GM20431 (cell line): ENCODE results near the gene C3AR1.

Experiments used
- in situ Hi-C: fragments of 300-500 bp; cut with MseI, MboI; formaldehyde crosslinking; loops from one replicate; pipeline ENCODE4 v1.15.0; 2020; ENCODE audit warnings: low sequenced_read_pairs; ENCODE audit not compliant: unreplicated experiment

The C3AR1 gene

GRCh38 chr12:8064131-8064530, 2.0 kb downstream of the C3AR1 start:
- in situ Hi-C loops = no loop called here

DNA sequence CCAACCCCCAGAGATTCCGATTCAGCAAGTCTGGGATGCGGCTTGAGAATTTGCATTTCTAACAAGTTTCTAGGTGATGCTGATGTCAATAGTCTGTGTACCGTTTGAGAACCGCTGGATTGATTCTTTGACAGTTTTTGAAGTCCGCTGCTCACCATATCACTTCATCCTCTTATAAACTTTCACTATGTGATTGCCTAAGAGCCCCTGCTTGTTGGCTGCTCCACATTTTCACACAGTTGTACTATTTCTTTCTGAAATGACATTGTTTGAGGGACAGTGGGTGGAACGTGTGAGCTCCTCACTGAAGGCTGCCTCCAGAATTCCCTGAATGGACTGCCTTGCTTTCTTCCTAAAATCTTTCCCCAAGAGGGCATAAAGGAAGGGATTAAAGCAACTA, 7.7 kb downstream of the C3AR1 start:
- in situ Hi-C loops = no loop called here

GRCh38 chr12:8057839-8058238, 8.3 kb downstream of the C3AR1 start:
- in situ Hi-C loops = no loop called here

DNA sequence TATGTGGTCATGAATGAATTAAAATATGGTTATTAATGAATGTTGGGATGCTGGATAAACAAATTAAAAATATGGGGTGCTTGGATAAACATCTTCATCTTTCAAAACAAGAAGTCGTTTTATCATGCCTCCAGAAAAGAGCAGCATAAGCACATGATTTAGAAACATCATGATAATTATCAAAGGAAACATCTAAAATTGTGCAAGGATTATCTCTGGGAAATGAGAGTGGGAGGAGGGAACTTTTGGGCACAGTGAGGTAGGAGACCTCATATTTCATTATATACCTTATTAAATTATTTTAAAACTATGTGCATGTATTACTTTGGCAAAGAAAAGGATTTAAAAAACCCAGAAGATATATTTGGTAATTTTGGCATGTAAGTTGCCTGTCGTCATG, 8.9 kb downstream of the C3AR1 start:
- in situ Hi-C loops = no loop called here

GRCh38 chr12:8054816-8055215, 11.3 kb downstream of the C3AR1 start:
- in situ Hi-C loops = no loop called here

GRCh38 chr12:8052679-8053078, 13.5 kb downstream of the C3AR1 start:
- in situ Hi-C loops = no loop called here

DNA sequence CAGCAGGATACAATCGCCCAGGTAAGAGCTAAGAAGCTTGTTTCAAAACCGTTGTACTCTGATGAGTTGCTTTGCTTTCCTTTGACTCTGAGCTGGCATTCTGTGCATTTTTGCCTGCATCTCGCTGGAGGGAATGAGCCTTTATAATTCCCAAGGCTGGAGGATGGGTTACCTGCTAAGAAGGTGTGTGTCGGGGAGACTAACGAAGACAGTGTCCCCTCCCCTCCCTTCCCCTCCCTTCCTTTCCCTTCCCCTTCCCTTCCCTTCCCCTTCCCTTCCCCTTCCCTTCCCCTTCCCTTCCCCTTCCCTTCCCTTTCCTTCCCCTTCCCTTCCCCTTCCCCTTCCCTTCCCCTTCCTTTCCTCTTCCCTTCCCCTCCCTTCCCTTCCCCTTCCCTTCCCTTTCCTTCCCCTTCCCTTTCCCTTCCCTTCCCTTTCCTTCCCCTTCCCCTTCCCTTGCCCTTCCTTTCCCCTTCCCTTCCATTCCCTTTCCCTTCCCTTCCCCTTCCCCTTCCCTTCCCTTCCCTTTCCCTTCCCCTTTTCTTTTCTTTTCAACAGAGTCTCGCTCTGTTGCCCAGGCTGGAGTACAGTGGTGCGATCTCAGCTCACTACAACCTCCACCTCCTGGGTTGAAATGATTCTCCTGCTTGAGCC, 15.4 kb downstream of the C3AR1 start:
- in situ Hi-C loops = no loop called here

GRCh38 chr12:8048906-8049305, 17.3 kb downstream of the C3AR1 start:
- in situ Hi-C loops = no loop called here

- in situ Hi-C loops = no loop called here
These were observed 18.3 kb downstream of the C3AR1 start for GRCh38 chr12:8047842-8048241.

- in situ Hi-C loops = no loop called here
These were observed 19.9 kb downstream of the C3AR1 start for GRCh38 chr12:8045952-8046944.

DNA sequence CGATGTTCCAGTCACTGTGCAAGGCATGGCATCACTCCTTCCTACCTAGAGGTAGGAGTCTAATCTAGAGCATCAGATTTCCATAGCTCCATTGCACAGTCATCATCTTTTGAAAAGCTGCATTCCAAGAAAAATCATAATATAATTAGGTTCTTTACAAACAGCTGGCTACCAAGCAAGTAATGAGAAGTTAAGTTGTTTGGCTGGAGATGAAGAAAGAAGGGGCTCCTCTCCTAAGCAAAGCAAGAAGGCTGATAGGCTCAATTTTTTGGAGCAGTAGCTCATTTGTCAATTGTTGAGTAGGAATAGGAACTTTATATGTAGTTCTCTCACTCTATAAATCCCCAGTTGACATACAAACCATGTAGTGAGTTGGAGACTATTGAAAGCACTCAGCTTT, 25.4 kb downstream of the C3AR1 start:
- in situ Hi-C loops = no loop called here

- in situ Hi-C loops = no loop called here
These were observed 27.5 kb downstream of the C3AR1 start for GRCh38 chr12:8038659-8039114.

DNA sequence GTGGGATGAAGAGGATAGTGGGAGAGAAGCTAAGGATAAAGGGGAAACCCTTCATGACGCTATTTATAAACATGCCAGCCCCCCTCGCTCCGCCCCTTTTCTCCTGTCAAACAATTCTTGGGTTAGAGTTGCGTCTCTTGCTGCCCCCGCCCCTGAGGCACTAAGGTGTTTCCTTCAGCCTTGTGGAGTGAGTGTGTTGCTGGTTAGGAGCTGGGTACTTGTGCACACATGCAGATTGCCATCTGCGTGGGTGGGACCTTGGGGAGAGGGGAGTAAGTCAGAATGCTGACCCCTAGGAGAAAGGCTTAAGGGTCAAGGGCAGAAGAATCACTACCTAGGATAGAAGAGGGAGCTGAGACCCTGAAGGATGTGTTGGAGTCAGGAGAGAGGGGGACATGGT, 28.2 kb downstream of the C3AR1 start:
- in situ Hi-C loops = no loop called here

DNA sequence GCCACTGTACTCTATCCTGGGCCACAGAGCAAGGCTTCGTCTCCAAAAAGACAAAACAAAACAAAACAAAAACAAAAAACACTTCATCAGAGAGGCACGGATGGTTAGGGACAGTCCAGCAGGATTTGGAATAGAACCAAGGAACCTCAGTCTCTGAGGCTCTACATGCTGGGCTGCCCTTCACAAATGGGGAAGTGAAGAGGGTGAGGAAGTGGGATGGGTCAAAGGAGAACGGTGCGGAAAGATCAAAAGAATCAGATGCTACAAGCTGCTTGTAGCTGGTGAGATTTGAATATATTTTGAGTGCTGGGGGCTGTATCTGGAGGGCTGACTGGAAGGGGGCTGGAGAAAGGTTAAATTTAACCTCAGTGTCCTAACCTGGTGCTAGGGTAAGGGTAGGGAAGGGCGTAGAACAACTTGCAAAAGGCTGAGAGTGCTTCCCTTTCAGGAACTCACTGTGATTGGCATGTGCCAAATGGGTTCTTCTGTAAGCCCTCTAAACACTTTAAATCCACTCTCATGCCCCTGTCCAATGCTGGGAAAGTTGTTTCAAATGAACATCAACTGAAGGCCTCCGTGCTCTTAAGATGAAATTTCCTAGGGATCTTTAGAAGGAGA, 29.0 kb downstream of the C3AR1 start:
- in situ Hi-C loops = no loop called here

GRCh38 chr12:8036346-8036745, 29.8 kb downstream of the C3AR1 start:
- in situ Hi-C loops = no loop called here

- in situ Hi-C loops = no loop called here
These were observed 30.6 kb downstream of the C3AR1 start for GRCh38 chr12:8035440-8036010.

GRCh38 chr12:8034802-8035201, 31.4 kb downstream of the C3AR1 start:
- in situ Hi-C loops = no loop called here

DNA sequence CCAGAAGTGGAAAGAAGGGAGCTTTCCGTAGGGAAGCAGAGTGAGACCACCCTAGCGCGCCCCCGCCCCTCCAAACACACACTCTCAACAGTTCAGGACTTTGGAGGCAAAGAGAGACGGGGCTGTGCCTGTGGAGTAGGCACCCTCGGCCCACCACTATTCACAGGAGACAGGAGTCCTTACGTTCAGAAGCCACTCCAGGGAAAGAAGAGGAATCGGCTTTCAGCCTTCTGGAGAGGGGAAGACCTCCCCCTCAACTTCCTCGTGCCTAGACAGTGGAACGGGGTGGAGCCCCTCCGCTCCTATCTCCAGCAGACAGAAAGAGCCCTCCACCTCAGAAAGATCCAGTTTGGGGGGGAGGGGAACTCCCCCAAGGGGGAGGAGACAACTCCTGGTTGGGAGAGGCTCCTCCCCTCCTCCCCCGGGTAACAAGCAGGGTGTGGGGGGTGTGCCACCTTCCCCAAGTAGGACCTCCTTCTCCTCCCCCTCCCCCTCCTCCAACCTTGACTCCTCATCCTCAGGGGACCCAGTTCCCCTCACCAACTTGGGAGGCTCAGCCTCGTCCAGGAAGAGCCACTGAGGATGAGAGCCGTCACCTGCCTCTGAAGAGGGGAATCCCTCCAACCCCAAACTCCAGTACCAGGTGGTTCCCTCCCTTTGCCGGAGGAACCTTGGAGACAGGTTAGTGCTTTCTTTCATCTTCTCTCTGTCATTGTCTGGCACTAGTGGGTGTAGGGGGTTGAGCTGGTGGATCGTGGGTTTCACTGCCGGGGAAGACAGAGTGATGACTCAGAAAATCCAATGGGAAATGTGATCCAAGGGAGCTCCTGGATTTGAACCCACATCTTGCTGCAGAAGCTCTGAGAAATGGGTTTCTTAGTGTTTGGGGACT, 32.8 kb downstream of the C3AR1 start:
- in situ Hi-C loops = no loop called here

GRCh38 chr12:8032242-8033152, 33.7 kb downstream of the C3AR1 start, which contains the start of gene FOXJ2:
FOXJ2 (plus strand) TSS chr12:8032716; CDS start chr12:8039833, 7,117 bp downstream.
- in situ Hi-C loops = no loop called here
